Measurements from ENCODE around the gene EPS8.

GRCh38 chr12:15797818-15798217 is 8.6 kb upstream of the EPS8 start:
- TF ChIP-seq CTCF (IDR thresholded peaks at IDR 0.05) (no peak), POLR2A (IDR thresholded peaks at IDR 0.05) (no peak)

Data from adrenal gland (tissue), 5 donors.